ENCODE results near the gene AXL. TPM values are rescaled to one million over a fixed set of nuclear protein-coding genes. Genes with fewer than 3 reads are reported as not detected.
A peak's percentile ranks its signal among the peaks of the same experiment; 100 is the strongest.

Gene AXL
- total and polyA plus RNA-seq, 2 of the 13 experiments (the other 11 are each of a cell fraction or from before 2014, with no cell fraction given) = 0.71 to 5.9 TPM

GRCh38 chr19:41308450-41309179 lies 89.6 kb downstream of the AXL start (continued):
- TF ChIP-seq ZNF350 (CRISPR knock-in tag; IDR thresholded peaks at IDR 0.05; ENCODE audit: borderline replicate concordance, low read depth) = no peak; the same call in 1 of the 2 replicates
- TF ChIP-seq FOXK1 (CRISPR knock-in tag; IDR thresholded peaks at IDR 0.05; ENCODE audit: borderline replicate concordance, low read depth) = peak; percentile 36; the same call in 1 of the 2 replicates
- no peak for TF ChIP-seq HOXD1 (CRISPR knock-in tag; IDR thresholded peaks at IDR 0.05)
- no peak for TF ChIP-seq ZNF570 (CRISPR knock-in tag; IDR thresholded peaks at IDR 0.05; ENCODE audit: borderline replicate concordance)
- peak; percentile 58 for TF ChIP-seq SAP130 (CRISPR knock-in tag; IDR thresholded peaks at IDR 0.05; ENCODE audit: low read depth)
- TF ChIP-seq, protein P1, sequence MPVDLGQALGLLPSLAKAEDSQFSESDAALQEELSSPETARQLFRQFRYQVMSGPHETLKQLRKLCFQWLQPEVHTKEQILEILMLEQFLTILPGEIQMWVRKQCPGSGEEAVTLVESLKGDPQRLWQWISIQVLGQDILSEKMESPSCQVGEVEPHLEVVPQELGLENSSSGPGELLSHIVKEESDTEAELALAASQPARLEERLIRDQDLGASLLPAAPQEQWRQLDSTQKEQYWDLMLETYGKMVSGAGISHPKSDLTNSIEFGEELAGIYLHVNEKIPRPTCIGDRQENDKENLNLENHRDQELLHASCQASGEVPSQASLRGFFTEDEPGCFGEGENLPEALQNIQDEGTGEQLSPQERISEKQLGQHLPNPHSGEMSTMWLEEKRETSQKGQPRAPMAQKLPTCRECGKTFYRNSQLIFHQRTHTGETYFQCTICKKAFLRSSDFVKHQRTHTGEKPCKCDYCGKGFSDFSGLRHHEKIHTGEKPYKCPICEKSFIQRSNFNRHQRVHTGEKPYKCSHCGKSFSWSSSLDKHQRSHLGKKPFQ (CRISPR knock-in tag; IDR thresholded peaks at IDR 0.05; ENCODE audit: insufficient replicate concordance) = no peak
- no peak for TF ChIP-seq ZNF782 (CRISPR knock-in tag; IDR thresholded peaks at IDR 0.05; ENCODE audit: borderline replicate concordance)
- 0 out of 2 replicates have a peak, but pooled peaks have one; percentile 45 for TF ChIP-seq GATAD2A (CRISPR knock-in tag; IDR thresholded peaks at IDR 0.05)
- no peak for TF ChIP-seq ZNF674 (CRISPR knock-in tag; IDR thresholded peaks at IDR 0.05; ENCODE audit: low read depth)
- no peak for TF ChIP-seq TFDP1 (CRISPR knock-in tag; IDR thresholded peaks at IDR 0.05; ENCODE audit: borderline replicate concordance)
- TF ChIP-seq, protein P2, sequence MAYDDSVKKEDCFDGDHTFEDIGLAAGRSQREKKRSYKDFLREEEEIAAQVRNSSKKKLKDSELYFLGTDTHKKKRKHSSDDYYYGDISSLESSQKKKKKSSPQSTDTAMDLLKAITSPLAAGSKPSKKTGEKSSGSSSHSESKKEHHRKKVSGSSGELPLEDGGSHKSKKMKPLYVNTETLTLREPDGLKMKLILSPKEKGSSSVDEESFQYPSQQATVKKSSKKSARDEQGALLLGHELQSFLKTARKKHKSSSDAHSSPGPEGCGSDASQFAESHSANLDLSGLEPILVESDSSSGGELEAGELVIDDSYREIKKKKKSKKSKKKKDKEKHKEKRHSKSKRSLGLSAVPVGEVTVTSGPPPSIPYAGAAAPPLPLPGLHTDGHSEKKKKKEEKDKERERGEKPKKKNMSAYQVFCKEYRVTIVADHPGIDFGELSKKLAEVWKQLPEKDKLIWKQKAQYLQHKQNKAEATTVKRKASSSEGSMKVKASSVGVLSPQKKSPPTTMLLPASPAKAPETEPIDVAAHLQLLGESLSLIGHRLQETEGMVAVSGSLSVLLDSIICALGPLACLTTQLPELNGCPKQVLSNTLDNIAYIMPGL (CRISPR knock-in tag; IDR thresholded peaks at IDR 0.05; ENCODE audit: borderline replicate concordance in 1 of 2, low read depth in 1 of 2) = peak in 1 of 2 experiments; percentile 46; a peak in 2 of 4 replicates
- TF ChIP-seq, protein P3, sequence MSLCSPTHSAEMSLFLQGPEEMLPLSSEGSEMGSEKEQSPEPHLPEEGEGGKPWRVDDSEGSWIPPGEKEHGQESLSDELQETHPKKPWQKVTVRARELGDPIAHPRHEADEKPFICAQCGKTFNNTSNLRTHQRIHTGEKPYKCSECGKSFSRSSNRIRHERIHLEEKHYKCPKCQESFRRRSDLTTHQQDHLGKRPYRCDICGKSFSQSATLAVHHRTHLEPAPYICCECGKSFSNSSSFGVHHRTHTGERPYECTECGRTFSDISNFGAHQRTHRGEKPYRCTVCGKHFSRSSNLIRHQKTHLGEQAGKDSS (CRISPR knock-in tag; IDR thresholded peaks at IDR 0.05; ENCODE audit: borderline replicate concordance, low read depth) = no peak; the same call in 1 of the 2 replicates
- TF ChIP-seq, protein P4, sequence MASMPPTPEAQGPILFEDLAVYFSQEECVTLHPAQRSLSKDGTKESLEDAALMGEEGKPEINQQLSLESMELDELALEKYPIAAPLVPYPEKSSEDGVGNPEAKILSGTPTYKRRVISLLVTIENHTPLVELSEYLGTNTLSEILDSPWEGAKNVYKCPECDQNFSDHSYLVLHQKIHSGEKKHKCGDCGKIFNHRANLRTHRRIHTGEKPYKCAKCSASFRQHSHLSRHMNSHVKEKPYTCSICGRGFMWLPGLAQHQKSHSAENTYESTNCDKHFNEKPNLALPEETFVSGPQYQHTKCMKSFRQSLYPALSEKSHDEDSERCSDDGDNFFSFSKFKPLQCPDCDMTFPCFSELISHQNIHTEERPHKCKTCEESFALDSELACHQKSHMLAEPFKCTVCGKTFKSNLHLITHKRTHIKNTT (CRISPR knock-in tag; IDR thresholded peaks at IDR 0.05) = no peak
- TF ChIP-seq, protein P5, sequence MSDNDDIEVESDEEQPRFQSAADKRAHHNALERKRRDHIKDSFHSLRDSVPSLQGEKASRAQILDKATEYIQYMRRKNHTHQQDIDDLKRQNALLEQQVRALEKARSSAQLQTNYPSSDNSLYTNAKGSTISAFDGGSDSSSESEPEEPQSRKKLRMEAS (IDR thresholded peaks at IDR 0.05) = 0 out of 2 replicates have a peak, but pooled peaks have one; percentile 16
- TF ChIP-seq ZNF800 (CRISPR knock-in tag; IDR thresholded peaks at IDR 0.05) = 0 out of 2 replicates have a peak, but pooled peaks have one; percentile 45
- TF ChIP-seq ZNF431 (CRISPR knock-in tag; IDR thresholded peaks at IDR 0.05; ENCODE audit: borderline replicate concordance, low read depth) = 0 out of 2 replicates have a peak, but pooled peaks have one; percentile 43
- TF ChIP-seq HNRNPUL1 (IDR thresholded peaks at IDR 0.05; ENCODE audit: low read depth, low read length) = no peak

Data from HepG2 (cell line).